ENCODE measurements around the gene FAF1.

The FAF1 gene

GRCh38 chr1:50637460-50637859 is 322.6 kb downstream of the FAF1 start:
- POLR2A ChIA-PET (ENCODE audit: low non-redundant PET): no interaction called here
- TF ChIP-seq CTCF (conservative IDR thresholded peaks at IDR 0.05; ENCODE audit: low read depth): no peak
- H3K27ac ChIP-seq: no peak overlapping the region
- no peak for DNase-seq (ENCODE audit: low spot score)
- CTCF ChIA-PET: interaction anchor here (0.6 to 0.7 kb wide), 3 partner anchors 22 to 220 kb away, joined by 3 read pairs; no protein-coding TSS in a partner anchor

- CTCF ChIA-PET: interaction anchor here (0.7 kb wide), 1 partner anchor 39 kb away, joined by 5 read pairs; no protein-coding TSS in a partner anchor
- no peak overlapping the region for H3K27ac ChIP-seq
- DNase-seq (ENCODE audit: low spot score): no peak
- POLR2A ChIA-PET (ENCODE audit: low non-redundant PET): no interaction called here
- no peak for TF ChIP-seq CTCF (conservative IDR thresholded peaks at IDR 0.05; ENCODE audit: low read depth)
These were observed 325.8 kb downstream of the FAF1 start for GRCh38 chr1:50634251-50634650.

- POLR2A ChIA-PET (ENCODE audit: low non-redundant PET): no interaction called here
- CTCF ChIA-PET: no interaction called here
- no peak overlapping the region for H3K27ac ChIP-seq
- no peak for TF ChIP-seq CTCF (conservative IDR thresholded peaks at IDR 0.05; ENCODE audit: low read depth)
- DNase-seq (ENCODE audit: low spot score): no peak
These were observed 326.6 kb downstream of the FAF1 start for GRCh38 chr1:50633465-50633864.

GRCh38 chr1:50631161-50631560 is 328.9 kb downstream of the FAF1 start:
- H3K27ac ChIP-seq: no peak overlapping the region
- CTCF ChIA-PET: interaction anchor here (0.6 kb wide), 1 partner anchor 444 kb away, joined by 6 read pairs; no protein-coding TSS in a partner anchor
- TF ChIP-seq CTCF (conservative IDR thresholded peaks at IDR 0.05; ENCODE audit: low read depth): no peak
- POLR2A ChIA-PET (ENCODE audit: low non-redundant PET): no interaction called here
- DNase-seq (ENCODE audit: low spot score): no peak

GRCh38 chr1:50622259-50622658 is 337.8 kb downstream of the FAF1 start:
- ChIA-PET POLR2A (ENCODE audit: low non-redundant PET) (no interaction called here), CTCF (interaction anchor here (0.6 kb wide), 1 partner anchor 46 kb away, joined by 3 read pairs; no protein-coding TSS in a partner anchor)
- H3K27ac ChIP-seq: peak overlapping the region; percentile 89; the same call in 1 of the 2 replicates
- no peak for TF ChIP-seq CTCF (conservative IDR thresholded peaks at IDR 0.05; ENCODE audit: low read depth)
- no peak for DNase-seq (ENCODE audit: low spot score)

GRCh38 chr1:50620680-50621329 is 339.3 kb downstream of the FAF1 start:
- ChIA-PET CTCF (interaction anchor here (0.6 to 1.2 kb wide), 3 partner anchors 83 to 114 kb away, joined by 3 to 5 read pairs (median 4); no protein-coding TSS in a partner anchor), POLR2A (ENCODE audit: low non-redundant PET) (no interaction called here)
- DNase-seq (ENCODE audit: low spot score): peak; percentile 90
- peak; percentile 72 for TF ChIP-seq CTCF (conservative IDR thresholded peaks at IDR 0.05; ENCODE audit: low read depth)
- peak overlapping the region; percentile 89 for H3K27ac ChIP-seq

Data from RWPE1 (cell line).